Activated naive CD8-positive, alpha-beta T cell treated with anti-CD3 and anti-CD28 coated beads, Interleukin-2, amount 50 U/mL, for 24 hours (primary cell): Measurements from ENCODE around the gene PUS10.
"Not testable (repeated sequence)": the region's sequence is repeated elsewhere in the genome, so short reads cannot be mapped to it uniquely, and the experiment has no call there.

ENCODE experiments used
- ATAC-seq: fragments of 150-1000 bp; cut with Tn5 transposase; one replicate; pipeline ENCODE4 v1.10.0; 2021
- DNase-seq: peaks from one replicate; pipeline ENCODE4 v3.0.0; 2021
- H3K27ac Mint-ChIP-seq: one replicate; pipeline ENCODE4 v1.8.0; 2021; ENCODE audit warnings: mild to moderate bottlenecking, mixed read lengths
- H3K27me3 Mint-ChIP-seq: one replicate; pipeline ENCODE4 v1.8.0; 2021; ENCODE audit warnings: mixed read lengths
- H3K36me3 Mint-ChIP-seq: one replicate; pipeline ENCODE4 v1.8.0; 2021; ENCODE audit warnings: low read depth, mixed read lengths
- H3K4me1 Mint-ChIP-seq: one replicate; pipeline ENCODE4 v1.8.0; 2021; ENCODE audit warnings: mixed read lengths
- H3K4me3 Mint-ChIP-seq: one replicate; pipeline ENCODE4 v1.8.0; 2021; ENCODE audit warnings: mild to moderate bottlenecking, moderate library complexity, mixed read lengths
- H3K9me3 Mint-ChIP-seq: one replicate; pipeline ENCODE4 v1.8.0; 2021; ENCODE audit warnings: mixed read lengths

The PUS10 gene

DNA sequence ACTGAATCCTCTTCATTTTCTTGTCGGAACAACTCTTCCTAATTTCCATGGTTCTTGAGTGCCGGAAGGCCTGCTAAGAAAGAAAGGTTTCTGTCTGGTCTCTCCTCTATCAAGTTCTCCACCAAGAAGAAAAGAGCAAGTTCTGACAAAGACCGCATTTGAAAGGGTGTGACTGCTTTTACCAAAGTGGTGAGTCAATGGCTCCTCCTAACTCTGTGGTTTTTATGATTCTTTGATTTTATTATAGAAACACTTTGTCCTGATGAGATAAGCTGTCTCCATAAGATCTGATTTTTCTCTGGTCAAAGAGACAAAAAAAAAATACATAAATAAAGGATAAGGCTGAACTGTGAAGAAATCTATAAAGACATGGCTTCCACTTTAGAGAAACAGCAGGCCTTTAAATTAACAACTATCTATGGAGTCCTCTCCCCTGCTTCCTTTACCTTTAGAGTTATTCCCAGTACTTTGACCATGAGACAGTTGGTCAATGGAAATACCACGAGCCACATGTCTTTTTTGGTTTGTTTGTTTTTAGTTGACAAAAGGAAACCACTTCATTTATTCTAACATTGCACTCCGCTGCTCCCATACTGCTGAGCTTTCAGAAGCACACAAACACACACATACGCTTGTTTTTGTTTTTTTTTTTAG lies 69.0 kb downstream of the PUS10 start:
- Mint-ChIP-seq H3K36me3 (peaks cover 50% of the 10 kb centered on the region), H3K27me3 (no peaks in the 10 kb centered on the region), H3K27ac (no peak overlapping the region), H3K9me3 (no peaks in the 10 kb centered on the region), H3K4me1 (peaks cover 30% of the 10 kb centered on the region), H3K4me3 (no peak overlapping the region)
- no peak for DNase-seq
- peak; percentile 93 for ATAC-seq

DNA sequence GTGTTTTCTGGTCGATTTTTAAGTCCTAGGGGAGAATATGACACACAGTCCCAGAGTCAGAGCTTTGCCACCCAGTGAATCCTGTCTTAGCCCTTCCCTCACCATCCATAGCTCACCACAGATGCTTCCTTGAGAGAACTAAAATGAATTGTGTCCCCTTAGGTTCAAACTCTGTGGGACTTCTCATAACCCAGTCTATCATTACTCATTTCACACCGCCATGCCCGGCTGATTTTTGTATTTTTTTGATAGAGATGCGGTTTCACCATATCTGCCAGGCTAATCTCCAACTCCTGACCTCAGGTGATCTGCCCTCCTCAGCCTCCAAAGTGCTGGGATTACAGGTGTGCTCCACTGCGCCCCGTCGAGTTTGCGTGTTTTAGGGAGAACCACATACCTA lies 69.9 kb downstream of the PUS10 start:
- DNase-seq (no peak), ATAC-seq (no peak)
- H3K36me3 Mint-ChIP-seq, result peaks cover 42% of the 10 kb centered on the region
- H3K9me3 Mint-ChIP-seq, result no peaks in the 10 kb centered on the region
- peaks cover 25% of the 10 kb centered on the region for H3K4me1 Mint-ChIP-seq
- H3K27me3 Mint-ChIP-seq, result no peaks in the 10 kb centered on the region
- H3K27ac Mint-ChIP-seq, result peak overlapping the region; percentile 33
- H3K4me3 Mint-ChIP-seq, result no peak overlapping the region

GRCh38 chr2:60947056-60947455 lies 71.0 kb downstream of the PUS10 start:
- Mint-ChIP-seq H3K4me3 (no peak overlapping the region), H3K27me3 (no peaks in the 10 kb centered on the region), H3K27ac (no peak overlapping the region), H3K4me1 (peaks cover 25% of the 10 kb centered on the region), H3K9me3 (no peaks in the 10 kb centered on the region), H3K36me3 (peaks cover 40% of the 10 kb centered on the region)
- no peak for ATAC-seq
- DNase-seq, result no peak

- Mint-ChIP-seq H3K27me3 (no peaks in the 10 kb centered on the region), H3K36me3 (peaks cover 40% of the 10 kb centered on the region), H3K9me3 (no peaks in the 10 kb centered on the region), H3K4me1 (peaks cover 23% of the 10 kb centered on the region), H3K27ac (no peak overlapping the region), H3K4me3 (no peak overlapping the region)
- ATAC-seq, result no peak
- no peak for DNase-seq
These were observed 72.7 kb downstream of the PUS10 start for GRCh38 chr2:60945341-60945740.

DNA sequence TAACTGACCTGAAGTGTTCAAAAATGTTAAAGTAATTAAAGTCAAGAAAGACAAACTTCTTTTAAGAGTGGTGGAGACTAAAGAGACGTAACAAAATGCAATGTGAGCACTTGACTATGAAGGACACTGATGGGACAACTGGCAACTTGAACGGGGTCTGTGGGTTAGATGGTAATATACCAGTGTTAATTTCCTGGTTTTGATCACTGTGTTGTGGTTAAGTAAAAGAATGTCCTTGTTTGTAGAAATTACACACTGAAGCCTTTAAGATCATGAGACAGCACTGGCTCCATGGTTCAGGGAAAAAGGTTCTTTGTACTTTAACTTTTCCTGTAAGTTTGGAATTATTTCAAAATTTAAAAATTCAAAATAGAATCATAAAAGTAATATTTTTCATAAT lies 78.4 kb downstream of the PUS10 start:
- no peak for ATAC-seq
- Mint-ChIP-seq H3K27me3 (no peaks in the 10 kb centered on the region), H3K4me3 (no peak overlapping the region), H3K4me1 (peaks cover 3% of the 10 kb centered on the region), H3K9me3 (no peaks in the 10 kb centered on the region), H3K27ac (no peak overlapping the region), H3K36me3 (peaks cover 54% of the 10 kb centered on the region)
- no peak for DNase-seq

GRCh38 chr2:60938301-60938700 lies 79.8 kb downstream of the PUS10 start:
- Mint-ChIP-seq H3K27me3 (no peaks in the 10 kb centered on the region), H3K4me3 (no peak overlapping the region), H3K27ac (peak overlapping the region; percentile 39), H3K36me3 (peaks cover 59% of the 10 kb centered on the region), H3K4me1 (peaks cover 5% of the 10 kb centered on the region), H3K9me3 (no peaks in the 10 kb centered on the region)
- no peak for ATAC-seq
- no peak for DNase-seq

DNA sequence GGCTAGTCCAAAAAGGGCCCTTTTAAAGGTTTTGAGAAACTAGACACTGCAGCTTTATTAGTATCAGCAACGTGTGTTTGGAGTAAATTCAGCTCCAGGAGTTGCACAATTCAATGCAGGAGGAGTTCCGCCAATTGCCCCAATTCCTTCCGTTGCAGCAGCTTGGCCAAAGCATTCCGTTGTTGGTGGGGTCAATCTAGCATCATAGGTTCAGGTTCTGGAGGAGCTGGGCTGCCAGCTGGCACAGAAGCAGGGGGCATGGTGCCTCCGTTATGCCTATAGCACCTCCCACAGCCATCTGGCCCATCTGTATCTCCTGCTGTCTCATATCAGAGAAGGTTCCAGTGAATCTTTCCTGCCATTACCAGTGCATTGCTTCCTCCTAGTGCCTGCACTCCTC lies 81.3 kb downstream of the PUS10 start:
- H3K4me1 Mint-ChIP-seq, result peaks cover 11% of the 10 kb centered on the region
- no peak overlapping the region for H3K27ac Mint-ChIP-seq
- H3K4me3 Mint-ChIP-seq, result no peak overlapping the region
- H3K36me3 Mint-ChIP-seq, result peaks cover 67% of the 10 kb centered on the region
- no peaks in the 10 kb centered on the region for H3K27me3 Mint-ChIP-seq
- no peak for DNase-seq
- H3K9me3 Mint-ChIP-seq, result no peaks in the 10 kb centered on the region
- ATAC-seq, result peak; percentile 18

- Mint-ChIP-seq H3K9me3 (no peaks in the 10 kb centered on the region), H3K4me3 (no peak overlapping the region), H3K27me3 (no peaks in the 10 kb centered on the region), H3K4me1 (peaks cover 8% of the 10 kb centered on the region), H3K36me3 (peaks cover 70% of the 10 kb centered on the region), H3K27ac (no peak overlapping the region)
- ATAC-seq (no peak), DNase-seq (no peak)
These were observed 83.8 kb downstream of the PUS10 start for GRCh38 chr2:60934165-60934722.

- no peaks in the 10 kb centered on the region for H3K9me3 Mint-ChIP-seq
- H3K27ac Mint-ChIP-seq, result no peak overlapping the region
- H3K4me3 Mint-ChIP-seq, result no peak overlapping the region
- DNase-seq (no peak), ATAC-seq (no peak)
- peaks cover 63% of the 10 kb centered on the region for H3K36me3 Mint-ChIP-seq
- H3K4me1 Mint-ChIP-seq, result peaks cover 8% of the 10 kb centered on the region
- H3K27me3 Mint-ChIP-seq, result no peaks in the 10 kb centered on the region
These were observed 85.1 kb downstream of the PUS10 start for GRCh38 chr2:60932954-60933353.

GRCh38 chr2:60932061-60932460 lies 86.0 kb downstream of the PUS10 start:
- Mint-ChIP-seq H3K4me1 (peaks cover 11% of the 10 kb centered on the region), H3K36me3 (peaks cover 64% of the 10 kb centered on the region), H3K27ac (peak overlapping the region; percentile 50)
- H3K27me3 Mint-ChIP-seq, H3K4me3 Mint-ChIP-seq, ATAC-seq, H3K9me3 Mint-ChIP-seq, DNase-seq: not testable (repeated sequence)

DNA sequence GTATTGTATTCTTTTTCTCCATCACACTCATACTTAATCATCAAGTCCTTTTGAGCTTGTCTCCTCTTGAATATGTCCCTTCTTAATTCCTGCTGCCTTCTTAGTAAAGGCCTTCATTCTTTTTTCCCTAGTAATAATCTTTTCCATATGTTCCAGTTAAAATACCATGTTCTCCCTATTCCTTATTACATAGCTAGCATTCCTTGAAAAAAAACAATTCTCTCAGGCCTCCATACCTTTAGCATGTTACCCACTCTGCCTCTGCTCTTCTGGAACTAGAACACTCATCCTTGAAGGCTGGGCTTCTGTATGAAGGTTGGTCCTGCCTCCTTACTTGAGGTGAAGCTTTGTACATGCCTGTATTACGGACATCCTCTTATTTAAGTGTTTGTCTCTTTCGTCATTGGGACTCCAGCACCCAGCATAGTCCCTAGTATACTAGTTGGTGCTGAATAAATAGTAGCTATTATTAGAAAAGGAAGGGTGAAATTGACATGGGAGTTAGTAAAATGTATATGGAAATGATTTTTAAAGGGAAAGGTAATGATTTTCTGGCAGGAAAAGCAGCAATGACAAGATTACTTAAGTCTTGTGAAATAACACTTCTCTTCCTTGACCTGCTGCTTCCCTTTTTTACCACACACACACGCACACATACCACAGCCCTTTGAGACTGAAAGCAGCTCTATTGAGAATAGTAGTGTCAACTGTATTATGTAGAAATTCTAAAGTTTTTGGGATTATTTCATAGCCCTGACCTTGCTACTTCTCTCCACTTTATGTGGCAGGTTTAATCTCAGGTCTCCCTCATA lies 91.1 kb downstream of the PUS10 start:
- no peak for ATAC-seq
- H3K27ac Mint-ChIP-seq, result no peak overlapping the region
- DNase-seq, result no peak
- H3K27me3 Mint-ChIP-seq, result no peaks in the 10 kb centered on the region
- peaks cover 18% of the 10 kb centered on the region for H3K4me1 Mint-ChIP-seq
- peaks cover 19% of the 10 kb centered on the region for H3K9me3 Mint-ChIP-seq
- no peak overlapping the region for H3K4me3 Mint-ChIP-seq
- peaks cover 68% of the 10 kb centered on the region for H3K36me3 Mint-ChIP-seq

GRCh38 chr2:60925994-60926740 lies 91.9 kb downstream of the PUS10 start:
- Mint-ChIP-seq H3K36me3 (peaks cover 68% of the 10 kb centered on the region), H3K27ac (peak overlapping the region; percentile 34), H3K4me3 (no peak overlapping the region), H3K27me3 (no peaks in the 10 kb centered on the region), H3K9me3 (peaks cover 19% of the 10 kb centered on the region), H3K4me1 (peaks cover 18% of the 10 kb centered on the region)
- DNase-seq, result no peak
- no peak for ATAC-seq

- peak; percentile 16 for ATAC-seq
- no peak overlapping the region for H3K4me3 Mint-ChIP-seq
- peaks cover 39% of the 10 kb centered on the region for H3K4me1 Mint-ChIP-seq
- no peak for DNase-seq
- no peaks in the 10 kb centered on the region for H3K27me3 Mint-ChIP-seq
- no peak overlapping the region for H3K27ac Mint-ChIP-seq
- peaks cover 71% of the 10 kb centered on the region for H3K36me3 Mint-ChIP-seq
- H3K9me3 Mint-ChIP-seq, result no peaks in the 10 kb centered on the region
These were observed 110.7 kb downstream of the PUS10 start for GRCh38 chr2:60907329-60907728.

- peak overlapping the region; percentile 9 for H3K4me3 Mint-ChIP-seq
- H3K4me1 Mint-ChIP-seq, result peaks cover 39% of the 10 kb centered on the region
- DNase-seq, result no peak
- peaks cover 76% of the 10 kb centered on the region for H3K36me3 Mint-ChIP-seq
- H3K27me3 Mint-ChIP-seq, result no peaks in the 10 kb centered on the region
- peak; percentile 53 for ATAC-seq
- H3K9me3 Mint-ChIP-seq, result no peaks in the 10 kb centered on the region
- peak overlapping the region; percentile 61 for H3K27ac Mint-ChIP-seq
These were observed 111.7 kb downstream of the PUS10 start for GRCh38 chr2:60906395-60906794.
